NCI-H510A treated with DMSO at 0.1 percent for 48 hours (cell line): ENCODE data around the gene EXOC3L4.
"Not testable (repeated sequence)": the region's sequence is repeated elsewhere in the genome, so short reads cannot be mapped to it uniquely, and the experiment has no call there.

Experiments used
- DNase-seq: peaks from one replicate; lab custom pipeline; 2025; lab: John Stamatoyannopoulos, UW

EXOC3L4 gene

GRCh38 chr14:103151270-103151945 lies 56.9 kb downstream of the EXOC3L4 start:
- no peak for DNase-seq

- DNase-seq, result no peak
These were observed 60.5 kb downstream of the EXOC3L4 start for GRCh38 chr14:103155010-103155409.

GRCh38 chr14:103155416-103155815 lies 60.9 kb downstream of the EXOC3L4 start:
- DNase-seq, result not testable (repeated sequence)

GRCh38 chr14:103155826-103156394 lies 61.4 kb downstream of the EXOC3L4 start:
- DNase-seq, result no peak

DNA sequence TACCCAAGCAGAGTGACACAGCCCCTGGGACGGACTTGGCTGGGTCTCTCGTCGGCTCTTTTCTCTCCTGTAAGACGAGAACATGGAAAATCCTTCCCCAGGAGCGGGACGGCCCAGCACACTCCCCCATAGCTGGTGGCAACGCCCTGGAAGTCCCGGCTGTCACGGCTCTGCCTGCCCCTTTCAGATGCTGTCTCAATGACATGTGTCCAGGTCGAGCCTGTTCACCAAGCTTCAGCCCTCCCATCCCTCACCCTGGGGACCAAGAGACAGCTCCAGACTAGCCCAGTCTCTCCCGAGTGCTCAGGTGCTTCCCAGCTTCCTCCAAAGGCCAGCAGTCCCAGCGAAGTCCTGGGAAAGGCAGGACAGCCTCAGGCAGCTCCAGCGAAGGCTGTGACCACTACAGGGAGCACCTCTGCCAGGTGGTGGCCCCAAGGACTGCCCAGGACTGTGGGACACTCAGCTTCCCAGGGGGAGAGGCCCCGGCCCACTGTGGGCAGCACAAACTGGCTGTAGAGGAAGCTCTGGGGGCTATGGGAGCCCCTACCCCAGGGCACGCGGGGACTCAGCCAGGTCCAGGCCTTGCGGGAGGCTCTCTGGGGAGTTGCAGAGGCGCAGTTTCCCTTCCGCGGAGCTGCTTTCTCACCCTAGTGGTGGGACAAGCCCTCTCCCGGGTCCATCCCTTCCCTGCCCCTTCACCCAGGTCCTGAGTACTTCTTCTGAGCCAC lies 62.3 kb downstream of the EXOC3L4 start:
- DNase-seq, result no peak

- no peak for DNase-seq
These were observed 63.4 kb downstream of the EXOC3L4 start for GRCh38 chr14:103157969-103158368.

DNA sequence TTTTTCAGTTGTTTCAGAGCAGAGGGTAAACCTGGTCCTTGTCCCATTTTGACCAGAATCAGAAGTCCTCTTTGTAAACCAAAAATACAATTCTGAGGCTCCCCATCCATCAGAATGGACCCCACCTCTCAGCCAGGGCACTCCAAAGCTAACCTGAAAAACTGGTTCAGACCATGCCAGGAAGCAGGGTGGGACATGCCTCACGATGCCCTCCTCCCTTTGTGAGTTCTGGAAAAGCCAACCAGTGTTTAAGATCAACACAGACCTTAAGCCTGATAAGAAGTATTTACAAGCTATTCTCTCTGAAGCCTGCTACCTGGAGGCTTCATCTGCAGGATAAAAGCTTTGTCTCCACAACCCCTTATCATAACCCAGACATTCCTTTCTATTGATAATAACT lies 64.2 kb downstream of the EXOC3L4 start:
- no peak for DNase-seq
